ENCODE results near the gene SMIM23. TPM values are rescaled to one million over a fixed set of nuclear protein-coding genes. Genes with fewer than 3 reads are reported as not detected.

The SMIM23 gene
- total and polyA plus RNA-seq, 2 of the 4 experiments (the other 2 are of a cell fraction): not detected

GRCh38 chr5:171757853-171758535 is 27.6 kb upstream of the SMIM23 start:
- H2BK15ac ChIP-seq (ENCODE audit: low read depth, low read length): 0 out of 3 replicates have a peak overlapping the region, but pooled peaks have one; percentile 83
- H4K91ac ChIP-seq (ENCODE audit: insufficient read depth, low read depth, low read length): peak overlapping the region; percentile 63; the same call in 1 of the 2 replicates
- no TSS peak for BruUV-seq (replicated peaks)
- H4K8ac ChIP-seq (ENCODE audit: low read depth in 2 of 2, low read length in 2 of 2): no peak overlapping the region
- DNase-seq: peak; percentile 99
- H2AFZ ChIP-seq (replicated peaks; ENCODE audit: low read length, poor library complexity): no peak overlapping the region
- no peaks in the 10 kb centered on the region for H4K20me1 ChIP-seq (ENCODE audit: insufficient read depth, low read length)
- H3K27ac ChIP-seq (ENCODE audit: insufficient read depth, low read length): no peak overlapping the region
- H3K27me3 ChIP-seq (ENCODE audit: control insufficient read depth, insufficient read depth, low read length): no peaks in the 10 kb centered on the region
- dilution Hi-C loops (cut with HindIII; ENCODE audit: low sequenced_read_pairs, unreplicated experiment) (no loop called here), in situ Hi-C loops (cut with MboI; ENCODE audit: low sequenced_read_pairs) (no loop called here), intact Hi-C loops (cut with micrococcal nuclease) (no loop called here)
- no peak overlapping the region for H3K18ac ChIP-seq (ENCODE audit: low read depth, low read length)
- peak overlapping the region; percentile 45 for H2BK120ac ChIP-seq (ENCODE audit: low read depth, low read length)
- H3K79me1 ChIP-seq (ENCODE audit: low read depth in 1 of 2, low read length in 2 of 2): no peaks in the 10 kb centered on the region
- no peak overlapping the region for H3K14ac ChIP-seq (replicated peaks; ENCODE audit: low read depth, low read length)
- peak; percentile 99 for ATAC-seq (ENCODE audit: low read depth)
- TF ChIP-seq MAFK (IDR thresholded peaks at IDR 0.05; ENCODE audit: low read depth, low read length) (no peak), FOS (IDR thresholded peaks at IDR 0.05; ENCODE audit: low read depth, low read length) (peak; percentile 99), SMC3 (IDR thresholded peaks at IDR 0.05; ENCODE audit: low read depth, low read length) (no peak), CHD1 (IDR thresholded peaks at IDR 0.05; ENCODE audit: low read depth, low read length) (no peak), CEBPB (IDR thresholded peaks at IDR 0.05; ENCODE audit: low read depth, low read length) (no peak; the same call in 1 of the 2 replicates), RAD21 (IDR thresholded peaks at IDR 0.05; ENCODE audit: low read length) (no peak), POLR2A (IDR thresholded peaks at IDR 0.05; ENCODE audit: low read depth, low read length) (no peak), CTCF (conservative IDR thresholded peaks at IDR 0.05; ENCODE audit: low read depth, low read length) (no peak), BHLHE40 (IDR thresholded peaks at IDR 0.05; ENCODE audit: low read depth, low read length) (peak; percentile 72), USF2 (IDR thresholded peaks at IDR 0.05; ENCODE audit: low read depth, low read length) (no peak), RCOR1 (IDR thresholded peaks at IDR 0.05; ENCODE audit: insufficient replicate concordance, low read length) (peak; percentile 87), MAZ (IDR thresholded peaks at IDR 0.05; ENCODE audit: borderline replicate concordance, low read depth, low read length) (no peak), MXI1 (IDR thresholded peaks at IDR 0.05; ENCODE audit: borderline replicate concordance, low read depth, low read length) (no peak)
- H3K4me3 ChIP-seq (ENCODE audit: insufficient read depth, low read depth, low read length): no peak overlapping the region
- peak overlapping the region; percentile 21; the same call in 1 of the 2 replicates for H2AK5ac ChIP-seq (ENCODE audit: low read depth, low read length)
- H3K9ac ChIP-seq (ENCODE audit: low read depth, low read length): no peak overlapping the region
- H3K9me1 ChIP-seq (ENCODE audit: insufficient read depth, low read length): peaks cover 3% of the 10 kb centered on the region; the same call in 1 of the 2 replicates
- peaks cover 3% of the 10 kb centered on the region for H3K4me1 ChIP-seq (ENCODE audit: control insufficient read depth, insufficient read depth, low read length)
- no peak overlapping the region for H3K56ac ChIP-seq (ENCODE audit: extremely low read depth, insufficient read depth, low read length)
- peak overlapping the region; percentile 3 for H2BK5ac ChIP-seq (ENCODE audit: low read depth, low read length, poor library complexity, severe bottlenecking)
- H4K5ac ChIP-seq (ENCODE audit: low read depth, low read length): no peak overlapping the region
- H2BK20ac ChIP-seq (ENCODE audit: low read depth, low read length): peak overlapping the region; percentile 77
- no peak overlapping the region for H3K4me2 ChIP-seq (ENCODE audit: low read depth, low read length)
- peaks cover 3% of the 10 kb centered on the region; the same call in 1 of the 2 replicates for H3K9me3 ChIP-seq (ENCODE audit: control insufficient read depth, insufficient read depth, low read length)
- H3K36me3 ChIP-seq (ENCODE audit: control insufficient read depth, insufficient read depth, low read length): no peaks in the 10 kb centered on the region
- CTCF ChIA-PET: interaction anchor here (1.2 to 1.3 kb wide), 2 partner anchors 13 to 339 kb away, joined by 5 to 7 read pairs; no protein-coding TSS in a partner anchor
- peak overlapping the region; percentile 78 for H3K4ac ChIP-seq (ENCODE audit: low read depth, low read length)
- no peak overlapping the region for H3K23ac ChIP-seq (ENCODE audit: low read depth, low read length)
- POLR2A ChIA-PET (ENCODE audit: unreplicated experiment): interaction anchor here (0.6 kb wide), 1 partner anchor 555 kb away, joined by 3 read pairs; no protein-coding TSS in a partner anchor
- H2AK9ac ChIP-seq (replicated peaks; ENCODE audit: low read depth, low read length, poor library complexity): no peak overlapping the region
- WGBS, 2 experiments (ENCODE audit: extremely low coverage in 2 of 2, insufficient read length in 1 of 2): no CpG with 5 or more reads among the region's 4 CpGs
